GM19467 (cell line): ENCODE measurements around the gene PSME1.

Experiments used
- ATAC-seq: cut with Tn5 transposase; IDR thresholded peaks from one replicate; pipeline ENCODE4 v1.9.1; 2021; ENCODE audit warnings: mild to moderate bottlenecking, moderate library complexity; ENCODE audit not compliant: unreplicated experiment

Gene PSME1

DNA sequence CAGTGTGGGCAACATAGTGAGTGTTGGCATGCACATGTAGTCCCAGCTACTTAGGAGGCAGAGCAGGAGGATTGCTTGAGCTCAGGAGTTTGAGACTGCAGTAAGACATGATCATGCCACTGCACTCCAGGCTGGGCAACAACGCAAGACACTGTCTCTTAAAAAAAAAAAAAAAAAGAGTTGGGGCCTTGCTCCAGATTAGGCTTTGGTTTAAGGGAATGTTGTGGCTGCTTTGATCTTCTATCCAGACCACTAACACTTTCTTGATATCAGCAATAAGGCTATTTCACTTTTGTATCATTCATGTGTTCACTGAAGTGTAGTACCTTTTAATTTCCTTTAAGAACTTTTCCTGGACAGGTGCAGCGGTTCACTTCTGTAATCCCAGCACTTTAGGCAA lies 8.3 kb upstream of the PSME1 start:
- no peak for ATAC-seq

DNA sequence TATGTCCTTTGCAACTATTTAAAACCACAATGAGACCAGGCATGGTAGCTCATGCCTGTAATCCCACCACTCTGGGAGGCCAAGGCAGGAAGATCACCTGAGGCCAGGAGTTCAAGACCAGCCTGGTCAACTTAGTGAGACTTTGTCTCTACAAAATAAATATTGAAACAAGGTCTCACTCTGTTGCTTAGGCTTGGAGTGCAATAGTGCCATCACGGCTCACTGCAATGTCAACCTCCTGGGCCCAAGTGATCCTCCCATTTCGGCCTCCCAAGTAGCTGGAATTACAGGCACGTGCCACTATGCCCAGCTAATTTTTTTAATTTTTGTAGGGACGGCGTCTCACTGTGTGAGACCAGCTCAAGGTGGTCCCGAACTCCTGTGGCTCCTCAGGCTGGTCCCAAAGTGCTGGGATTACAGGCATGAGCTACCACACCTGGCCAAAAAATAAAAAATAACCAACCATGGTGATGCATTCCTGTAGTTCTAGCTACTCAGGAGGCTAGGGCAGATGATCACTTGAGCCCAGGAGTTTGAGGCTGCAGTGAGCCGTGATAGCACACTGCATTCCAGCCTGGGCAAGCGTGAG lies 6.5 kb upstream of the PSME1 start:
- no peak for ATAC-seq

DNA sequence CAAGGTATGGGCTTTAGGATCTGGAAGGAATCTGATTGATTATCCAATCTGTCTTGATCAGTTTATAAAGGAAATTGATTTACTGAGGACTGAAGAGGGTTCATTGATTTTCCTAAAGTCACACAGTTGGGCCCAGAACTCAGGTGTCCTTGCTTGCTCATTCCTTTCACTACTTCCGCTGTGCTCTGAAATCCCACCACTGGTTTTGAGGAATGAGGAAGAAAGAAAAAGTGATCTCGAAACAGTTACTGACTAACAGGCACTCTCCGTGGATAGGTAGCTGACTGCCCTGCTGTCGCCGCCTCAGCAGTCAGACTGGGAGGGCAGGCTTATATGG lies 5.6 kb upstream of the PSME1 start, which contains the start of gene FITM1:
Gene FITM1, plus strand, starts transcription at position 280 of the 337 bp plus-strand sequence. CDS start 905 bp downstream, outside the sequence.
- no peak for ATAC-seq

GRCh38 chr14:24130717-24131548 lies 5.1 kb upstream of the PSME1 start:
- no peak for ATAC-seq

- no peak for ATAC-seq
Measured at GRCh38 chr14:24131549-24131966, 4.4 kb upstream of the PSME1 start.

- no peak for ATAC-seq
Measured at GRCh38 chr14:24132061-24132685, 3.8 kb upstream of the PSME1 start.

DNA sequence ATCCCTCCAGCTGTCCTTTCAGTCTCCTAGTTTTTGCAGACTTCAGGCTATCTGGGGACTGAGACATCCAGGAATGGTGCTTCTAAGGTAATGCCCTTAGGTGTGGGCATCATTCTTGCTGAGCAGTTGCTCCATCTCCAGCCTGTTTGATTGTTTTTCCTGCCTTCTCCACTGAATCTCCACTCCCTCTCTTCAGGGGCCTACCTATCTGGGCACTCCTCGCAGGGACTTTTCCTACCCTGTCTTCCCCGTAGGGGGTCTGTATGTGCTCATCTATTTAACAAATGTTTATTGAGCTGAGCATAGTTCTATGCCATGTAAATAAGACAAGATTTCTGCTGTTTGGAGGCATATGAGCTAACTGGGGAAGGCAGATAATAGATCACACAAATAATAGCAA lies 3.0 kb upstream of the PSME1 start:
- no peak for ATAC-seq

GRCh38 chr14:24133735-24134134 lies 2.3 kb upstream of the PSME1 start:
- no peak for ATAC-seq

- ATAC-seq = no peak
Measured at GRCh38 chr14:24135584-24135833, 485 bp upstream of the PSME1 start.

- ATAC-seq = no peak
Measured at GRCh38 chr14:24136684-24137528, 912 bp downstream of the PSME1 start.

- no peak for ATAC-seq
Measured at GRCh38 chr14:24137529-24138395, 1.8 kb downstream of the PSME1 start.

GRCh38 chr14:24138396-24139271 lies 2.6 kb downstream of the PSME1 start:
- no peak for ATAC-seq

GRCh38 chr14:24139272-24139934 lies 3.4 kb downstream of the PSME1 start:
- no peak for ATAC-seq

GRCh38 chr14:24141097-24141880 lies 5.3 kb downstream of the PSME1 start, which contains the start of gene EMC9:
Gene EMC9, minus strand, starts transcription at chr14:24141591. Its CDS starts 287 bp downstream, at chr14:24141304.
- peak; percentile 85 for ATAC-seq

- ATAC-seq = no peak
Measured at GRCh38 chr14:24143511-24143910, 7.5 kb downstream of the PSME1 start.

GRCh38 chr14:24144451-24144850 lies 8.5 kb downstream of the PSME1 start:
- no peak for ATAC-seq

GRCh38 chr14:24145219-24145618 lies 9.2 kb downstream of the PSME1 start:
- ATAC-seq = no peak
